Measurements from ENCODE around the gene PLA2G10.
"Not testable (repeated sequence)": the region's sequence is repeated elsewhere in the genome, so short reads cannot be mapped to it uniquely, and the experiment has no call there.

PLA2G10 gene, protein sequence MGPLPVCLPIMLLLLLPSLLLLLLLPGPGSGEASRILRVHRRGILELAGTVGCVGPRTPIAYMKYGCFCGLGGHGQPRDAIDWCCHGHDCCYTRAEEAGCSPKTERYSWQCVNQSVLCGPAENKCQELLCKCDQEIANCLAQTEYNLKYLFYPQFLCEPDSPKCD

DNA sequence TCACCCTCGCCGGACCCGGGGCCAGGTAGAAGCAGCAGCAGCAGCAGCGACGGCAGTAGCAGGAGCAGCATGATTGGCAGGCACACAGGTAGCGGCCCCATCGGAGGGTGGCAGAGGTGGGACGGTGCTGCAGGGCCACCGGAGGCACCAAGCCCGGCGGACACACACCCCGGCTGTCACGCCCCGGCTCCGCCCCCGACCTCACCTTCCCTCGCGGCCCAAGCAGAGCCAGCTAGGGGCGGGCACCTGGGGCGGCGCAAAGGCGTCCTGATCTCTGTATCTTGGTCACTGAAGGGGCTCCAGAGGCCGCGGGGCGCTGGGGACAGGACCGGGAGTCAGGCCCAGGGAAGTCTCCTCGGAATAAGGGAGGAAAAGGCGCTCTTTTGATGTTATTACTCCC lies at the start of gene PLA2G10:
PLA2G10 (minus strand) TSS at position 180 of the 400 bp plus-strand sequence; CDS start at position 101, 79 bp downstream.
- not testable (repeated sequence) for DNase-seq

DNA sequence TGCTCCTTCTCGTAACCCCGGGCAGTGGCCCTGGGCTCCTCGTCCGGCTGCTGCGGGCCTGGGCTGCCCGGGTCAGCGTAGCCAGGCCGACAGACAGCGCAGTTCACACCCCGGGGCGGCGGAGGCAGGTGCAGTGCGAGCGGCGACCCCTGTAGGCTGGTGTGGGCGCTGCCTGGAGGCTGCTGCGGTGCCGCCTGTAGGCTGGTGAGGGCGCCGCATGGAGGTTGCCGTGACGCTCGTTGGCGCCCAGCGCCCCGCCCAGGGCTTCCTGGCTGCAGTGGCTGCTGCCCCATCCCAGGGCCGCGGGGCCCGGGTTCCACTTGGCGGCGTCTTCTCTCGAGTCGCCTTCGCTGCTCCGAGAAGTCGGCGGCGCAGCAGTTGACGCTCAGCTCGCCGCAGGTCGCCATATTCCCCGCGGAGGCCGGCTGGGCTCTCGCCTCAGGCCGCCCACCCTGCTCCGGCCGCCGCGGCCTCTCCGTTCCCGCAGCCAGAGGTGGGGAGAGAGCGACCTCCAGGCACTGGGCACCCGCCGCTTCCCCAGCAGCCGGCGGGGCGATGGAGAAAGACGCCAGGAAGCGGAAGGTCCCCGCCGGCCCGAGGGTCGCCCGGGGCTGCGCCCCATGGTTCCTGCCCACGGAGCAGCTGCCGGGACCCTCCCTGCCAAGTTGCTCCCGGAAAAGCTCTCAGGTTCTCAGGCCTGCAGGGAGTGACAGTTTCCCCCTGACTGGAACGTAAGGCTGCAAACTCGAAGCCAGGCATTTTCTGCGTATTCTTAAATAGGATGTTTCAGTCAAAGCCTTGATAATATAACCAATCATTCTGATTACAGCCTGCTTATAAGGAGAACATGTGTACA lies 48.4 kb upstream of the PLA2G10 start, which contains the start of gene NPIPA2:
NPIPA2 (plus strand) TSS at position 261 of the 856 bp plus-strand sequence. CDS start 5,533 bp downstream, outside the sequence.
- not testable (repeated sequence) for DNase-seq

DNA sequence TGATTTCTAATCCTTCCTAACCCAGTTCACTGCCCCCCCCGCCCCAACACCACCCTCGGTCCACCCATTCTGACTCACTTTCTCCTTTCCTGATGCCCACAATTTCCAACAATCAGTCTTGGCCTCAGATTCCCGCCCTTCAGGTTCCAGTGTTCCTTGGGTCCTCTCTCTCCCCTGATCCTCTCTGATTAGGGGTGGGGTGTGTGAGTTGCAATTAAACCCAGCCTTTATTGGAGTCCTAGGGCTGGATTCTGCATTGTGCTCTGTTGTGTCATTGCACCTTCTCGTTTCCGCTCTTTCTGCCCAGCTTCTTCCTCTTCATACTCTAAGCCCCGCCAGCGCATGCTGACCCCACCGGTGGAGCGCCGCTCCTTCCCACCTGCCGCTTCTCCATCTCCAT lies 47.7 kb upstream of the PLA2G10 start:
- not testable (repeated sequence) for DNase-seq

DNA sequence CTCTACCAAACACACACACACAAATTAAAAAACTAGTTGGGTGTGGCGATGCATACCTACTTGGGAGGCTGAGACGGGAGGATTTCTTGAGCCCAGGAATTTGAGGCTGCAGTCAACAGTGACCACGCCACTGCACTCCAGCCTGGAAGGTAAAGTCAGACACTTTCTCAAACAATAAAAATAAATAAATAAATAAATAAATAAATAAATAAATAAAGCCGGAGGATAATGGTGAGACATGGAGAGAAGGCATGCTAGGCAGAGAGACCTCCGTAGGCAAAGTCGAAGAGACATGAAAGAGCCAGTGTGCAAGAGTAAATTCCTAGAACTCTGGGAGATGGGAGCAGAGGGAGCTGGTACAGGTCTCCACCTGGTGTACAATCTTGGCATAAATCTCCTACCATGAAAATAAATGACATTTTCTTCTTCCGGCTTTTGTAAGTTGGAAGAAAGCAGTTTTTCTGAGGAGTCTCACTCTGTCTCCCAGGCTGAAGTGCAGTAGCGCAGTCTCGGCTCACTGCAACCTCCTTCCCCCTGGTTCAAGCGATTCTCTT lies 46.8 kb upstream of the PLA2G10 start:
- not testable (repeated sequence) for DNase-seq

DNA sequence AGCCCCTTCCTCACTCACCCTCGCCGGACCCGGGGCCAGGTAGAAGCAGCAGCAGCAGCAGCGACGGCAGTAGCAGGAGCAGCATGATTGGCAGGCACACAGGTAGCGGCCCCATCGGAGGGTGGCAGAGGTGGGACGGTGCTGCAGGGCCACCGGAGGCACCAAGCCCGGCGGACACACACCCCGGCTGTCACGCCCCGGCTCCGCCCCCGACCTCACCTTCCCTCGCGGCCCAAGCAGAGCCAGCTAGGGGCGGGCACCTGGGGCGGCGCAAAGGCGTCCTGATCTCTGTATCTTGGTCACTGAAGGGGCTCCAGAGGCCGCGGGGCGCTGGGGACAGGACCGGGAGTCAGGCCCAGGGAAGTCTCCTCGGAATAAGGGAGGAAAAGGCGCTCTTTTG lies 39.1 kb upstream of the PLA2G10 start:
- DNase-seq = not testable (repeated sequence)

DNA sequence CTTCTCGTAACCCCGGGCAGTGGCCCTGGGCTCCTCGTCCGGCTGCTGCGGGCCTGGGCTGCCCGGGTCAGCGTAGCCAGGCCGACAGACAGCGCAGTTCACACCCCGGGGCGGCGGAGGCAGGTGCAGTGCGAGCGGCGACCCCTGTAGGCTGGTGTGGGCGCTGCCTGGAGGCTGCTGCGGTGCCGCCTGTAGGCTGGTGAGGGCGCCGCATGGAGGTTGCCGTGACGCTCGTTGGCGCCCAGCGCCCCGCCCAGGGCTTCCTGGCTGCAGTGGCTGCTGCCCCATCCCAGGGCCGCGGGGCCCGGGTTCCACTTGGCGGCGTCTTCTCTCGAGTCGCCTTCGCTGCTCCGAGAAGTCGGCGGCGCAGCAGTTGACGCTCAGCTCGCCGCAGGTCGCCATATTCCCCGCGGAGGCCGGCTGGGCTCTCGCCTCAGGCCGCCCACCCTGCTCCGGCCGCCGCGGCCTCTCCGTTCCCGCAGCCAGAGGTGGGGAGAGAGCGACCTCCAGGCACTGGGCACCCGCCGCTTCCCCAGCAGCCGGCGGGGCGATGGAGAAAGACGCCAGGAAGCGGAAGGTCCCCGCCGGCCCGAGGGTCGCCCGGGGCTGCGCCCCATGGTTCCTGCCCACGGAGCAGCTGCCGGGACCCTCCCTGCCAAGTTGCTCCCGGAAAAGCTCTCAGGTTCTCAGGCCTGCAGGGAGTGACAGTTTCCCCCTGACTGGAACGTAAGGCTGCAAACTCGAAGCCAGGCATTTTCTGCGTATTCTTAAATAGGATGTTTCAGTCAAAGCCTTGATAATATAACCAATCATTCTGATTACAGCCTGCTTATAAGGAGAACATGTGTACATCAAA lies 9.3 kb upstream of the PLA2G10 start, which contains the start of gene NPIPA3:
NPIPA3 (plus strand) TSS at position 256 of the 856 bp plus-strand sequence. CDS start 5,533 bp downstream, outside the sequence.
- DNase-seq = not testable (repeated sequence)

DNA sequence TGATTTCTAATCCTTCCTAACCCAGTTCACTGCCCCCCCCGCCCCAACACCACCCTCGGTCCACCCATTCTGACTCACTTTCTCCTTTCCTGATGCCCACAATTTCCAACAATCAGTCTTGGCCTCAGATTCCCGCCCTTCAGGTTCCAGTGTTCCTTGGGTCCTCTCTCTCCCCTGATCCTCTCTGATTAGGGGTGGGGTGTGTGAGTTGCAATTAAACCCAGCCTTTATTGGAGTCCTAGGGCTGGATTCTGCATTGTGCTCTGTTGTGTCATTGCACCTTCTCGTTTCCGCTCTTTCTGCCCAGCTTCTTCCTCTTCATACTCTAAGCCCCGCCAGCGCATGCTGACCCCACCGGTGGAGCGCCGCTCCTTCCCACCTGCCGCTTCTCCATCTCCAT lies 8.6 kb upstream of the PLA2G10 start:
- not testable (repeated sequence) for DNase-seq

DNA sequence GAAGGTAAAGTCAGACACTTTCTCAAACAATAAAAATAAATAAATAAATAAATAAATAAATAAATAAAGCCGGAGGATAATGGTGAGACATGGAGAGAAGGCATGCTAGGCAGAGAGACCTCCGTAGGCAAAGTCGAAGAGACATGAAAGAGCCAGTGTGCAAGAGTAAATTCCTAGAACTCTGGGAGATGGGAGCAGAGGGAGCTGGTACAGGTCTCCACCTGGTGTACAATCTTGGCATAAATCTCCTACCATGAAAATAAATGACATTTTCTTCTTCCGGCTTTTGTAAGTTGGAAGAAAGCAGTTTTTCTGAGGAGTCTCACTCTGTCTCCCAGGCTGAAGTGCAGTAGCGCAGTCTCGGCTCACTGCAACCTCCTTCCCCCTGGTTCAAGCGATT lies 7.8 kb upstream of the PLA2G10 start:
- not testable (repeated sequence) for DNase-seq

DNA sequence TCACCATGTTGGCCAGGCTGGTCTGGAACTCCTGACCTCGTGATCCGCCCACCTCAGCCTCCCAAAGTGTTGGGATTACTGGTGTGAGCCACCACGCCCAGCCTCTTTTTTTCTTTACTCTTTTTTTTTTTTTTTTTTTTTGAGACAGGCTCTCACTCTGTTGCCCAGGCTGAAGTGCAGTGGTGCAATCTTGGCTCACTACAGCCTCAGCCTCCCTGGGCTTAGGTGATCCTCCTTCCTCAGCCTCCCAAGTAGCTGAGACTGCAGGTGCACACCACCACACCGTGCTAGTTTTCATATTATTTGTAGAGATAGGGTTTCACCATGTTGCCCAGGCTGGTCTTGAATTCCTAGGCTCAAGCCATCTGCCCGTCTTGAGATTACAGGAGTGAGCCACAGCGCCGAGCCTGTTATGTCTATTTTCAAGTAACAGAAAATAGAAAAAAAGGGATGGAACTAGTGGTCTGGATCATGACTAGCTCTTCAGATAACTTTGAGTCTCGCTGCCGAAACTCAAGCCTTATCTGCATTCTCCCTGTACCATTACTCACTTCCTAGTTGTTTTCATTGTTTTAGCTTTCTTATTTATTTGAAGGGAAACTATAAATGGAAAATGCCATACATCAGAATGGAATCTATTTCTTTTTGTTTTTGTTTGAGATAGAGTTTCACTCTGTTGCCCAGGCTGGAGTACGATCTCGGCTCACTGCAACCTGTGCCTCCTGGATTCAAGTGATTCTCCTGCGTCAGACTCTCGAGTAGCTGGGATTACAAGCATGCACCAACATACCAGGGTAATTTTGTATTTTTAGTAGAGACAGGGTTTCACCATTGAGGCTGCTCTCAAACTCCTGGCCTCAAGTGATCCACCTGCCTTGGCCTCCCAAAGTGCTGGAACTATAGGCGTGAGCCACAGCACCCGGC lies 8.0 kb downstream of the PLA2G10 start:
- not testable (repeated sequence) for DNase-seq

DNA sequence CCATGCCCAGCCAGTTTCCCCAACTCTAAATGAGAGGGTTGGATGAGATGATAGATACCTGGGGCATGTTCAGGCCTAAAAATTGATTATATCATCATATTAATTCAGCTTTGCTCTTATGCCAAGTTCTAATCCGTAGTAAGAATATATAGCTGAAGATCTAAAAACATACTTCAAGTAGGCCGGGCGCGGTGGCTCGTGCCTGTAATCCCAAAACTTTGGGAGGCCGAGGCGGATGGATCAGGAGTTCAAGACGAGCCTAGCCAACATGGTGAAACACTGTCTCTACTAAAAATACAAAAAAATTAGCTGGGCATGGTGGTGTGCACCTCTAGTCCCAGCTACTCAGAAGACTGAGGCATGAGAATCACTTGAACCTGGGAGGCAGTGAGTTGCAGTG lies 12.0 kb downstream of the PLA2G10 start:
- no peak for DNase-seq

DNA sequence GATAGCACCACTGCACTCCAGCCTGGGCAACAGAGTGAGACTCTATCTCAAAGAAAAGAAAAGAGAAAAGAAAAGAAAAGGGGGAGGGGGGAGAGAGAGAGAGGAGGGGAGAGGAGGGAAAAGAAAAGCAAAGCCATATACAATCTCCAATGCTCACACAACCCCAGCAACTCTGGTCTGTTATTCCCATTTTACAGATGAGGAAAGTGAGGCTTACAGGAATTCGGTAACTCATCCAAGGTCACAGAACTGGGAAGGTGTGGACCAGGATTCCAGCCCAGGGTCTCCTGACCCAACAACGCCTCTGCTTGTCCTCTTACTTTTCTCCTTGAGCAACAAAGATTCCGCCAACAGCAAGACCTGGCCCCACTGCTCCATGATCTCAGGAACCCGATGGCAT lies 13.0 kb downstream of the PLA2G10 start:
- no peak for DNase-seq

DNA sequence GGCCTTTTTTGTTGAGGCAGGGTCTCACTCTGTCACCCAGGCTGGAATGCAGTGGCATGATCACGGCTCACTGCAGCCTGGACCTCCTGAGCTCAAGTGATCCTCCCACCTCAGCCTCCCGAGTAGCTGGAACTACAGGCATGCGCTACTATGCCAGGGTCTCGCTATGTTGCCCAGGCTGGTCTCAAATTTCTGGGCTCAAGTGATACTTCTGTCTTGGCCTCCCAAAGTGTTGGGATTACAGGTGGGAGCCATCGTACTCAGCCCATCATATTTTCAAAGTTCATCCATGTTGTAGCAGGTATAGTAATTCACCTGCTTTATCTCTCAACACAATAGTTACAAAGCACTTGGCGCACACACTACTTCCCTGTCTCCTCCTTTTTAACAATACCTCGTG lies 13.7 kb downstream of the PLA2G10 start:
- not testable (repeated sequence) for DNase-seq

DNA sequence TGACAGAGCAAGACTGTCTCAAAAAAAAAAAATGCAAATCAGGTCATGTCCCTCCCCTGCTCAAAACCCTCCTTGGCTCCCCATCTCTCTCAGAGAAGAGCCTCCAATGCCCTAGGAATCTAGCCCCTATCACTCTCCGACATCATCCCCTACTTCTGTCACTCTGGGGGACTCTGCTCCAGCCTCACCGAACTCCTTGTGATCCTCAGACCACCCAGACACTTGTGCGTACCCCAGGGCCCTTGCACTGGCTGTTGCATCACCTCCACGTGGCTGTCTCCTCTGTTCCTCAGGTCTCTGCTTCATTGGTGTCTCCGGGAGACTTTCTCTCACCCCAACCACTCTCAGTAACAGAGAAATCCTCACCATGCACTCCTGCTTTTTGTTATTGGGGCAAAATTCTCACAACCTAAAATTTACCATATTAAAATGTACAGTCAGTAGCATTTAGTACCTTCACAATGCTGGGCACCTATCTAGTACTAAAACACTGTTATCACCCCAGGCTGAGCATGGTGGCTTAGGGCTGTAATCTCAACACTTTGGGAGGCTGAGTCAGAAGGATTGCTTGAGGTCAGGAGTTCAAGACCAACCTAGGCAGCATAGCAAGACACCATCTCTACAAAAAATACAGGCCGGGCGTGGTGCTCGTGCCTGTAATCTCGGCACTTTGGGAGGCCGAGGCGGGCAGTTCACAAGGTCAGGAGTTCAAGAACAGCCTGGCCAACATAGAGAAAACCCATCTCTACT lies 15.2 kb downstream of the PLA2G10 start:
- DNase-seq = no peak

DNA sequence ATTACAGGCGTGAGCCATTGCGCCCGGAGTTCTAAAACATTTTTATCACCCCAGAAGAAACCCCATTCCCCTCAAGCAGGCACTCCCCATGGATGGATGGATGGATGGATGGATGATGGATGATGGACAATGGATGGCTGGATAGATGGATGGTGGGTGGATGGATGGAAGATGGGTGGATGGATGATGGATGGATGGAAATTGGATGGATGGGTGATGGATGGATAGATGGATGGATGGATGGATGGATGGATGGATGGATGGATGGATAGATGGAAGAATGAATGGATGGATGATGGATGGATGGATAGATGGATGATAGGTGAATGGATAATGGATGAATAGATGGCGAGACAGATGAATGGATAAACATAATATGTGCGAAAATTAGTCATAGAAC lies 16.5 kb downstream of the PLA2G10 start:
- no peak for DNase-seq

DNA sequence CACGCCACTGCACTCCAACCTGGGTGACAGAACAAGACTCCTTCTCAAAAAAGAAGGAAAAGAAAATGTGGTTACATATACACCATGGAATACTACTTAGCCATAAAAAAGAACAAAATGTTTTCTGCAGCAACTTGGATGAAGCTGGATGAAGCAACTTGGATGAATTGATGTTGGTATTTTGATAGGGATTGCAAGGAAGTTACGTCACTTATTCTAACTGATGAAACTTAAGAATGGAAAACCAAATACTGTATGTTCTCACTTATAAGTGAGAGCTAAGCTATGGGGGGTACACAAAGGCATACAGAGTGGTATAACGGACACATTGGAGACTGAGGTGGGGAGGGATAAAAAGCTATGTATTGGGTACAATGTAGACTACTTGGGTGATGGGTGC lies 17.5 kb downstream of the PLA2G10 start:
- no peak for DNase-seq

DNA sequence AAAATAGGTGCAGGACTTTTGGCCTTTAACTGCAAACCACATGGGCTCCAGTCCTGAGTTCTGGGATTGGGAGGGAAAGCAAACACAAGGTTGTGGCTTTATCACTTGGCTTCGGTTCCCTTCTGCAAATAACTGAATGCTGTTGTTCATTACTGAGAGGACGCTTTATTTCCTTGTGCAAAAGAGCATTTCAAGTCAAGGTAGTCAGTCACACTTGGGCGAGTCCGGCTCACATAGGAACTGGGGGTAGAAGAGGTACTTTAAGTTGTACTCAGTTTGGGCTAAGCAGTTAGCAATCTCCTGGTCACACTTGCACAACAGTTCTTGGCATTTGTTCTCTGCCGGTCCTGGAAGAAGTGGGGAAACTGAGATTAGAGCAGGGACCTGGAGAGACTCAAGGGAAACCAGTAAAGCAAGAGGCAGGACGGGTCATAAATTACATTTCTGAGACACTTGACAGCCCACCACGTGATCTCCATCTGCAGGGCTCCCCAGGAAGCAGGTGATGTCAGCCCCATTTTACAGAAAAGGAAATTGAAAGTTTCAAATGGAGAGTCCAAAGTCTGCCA lies 21.6 kb downstream of the PLA2G10 start:
- no peak for DNase-seq

DNA sequence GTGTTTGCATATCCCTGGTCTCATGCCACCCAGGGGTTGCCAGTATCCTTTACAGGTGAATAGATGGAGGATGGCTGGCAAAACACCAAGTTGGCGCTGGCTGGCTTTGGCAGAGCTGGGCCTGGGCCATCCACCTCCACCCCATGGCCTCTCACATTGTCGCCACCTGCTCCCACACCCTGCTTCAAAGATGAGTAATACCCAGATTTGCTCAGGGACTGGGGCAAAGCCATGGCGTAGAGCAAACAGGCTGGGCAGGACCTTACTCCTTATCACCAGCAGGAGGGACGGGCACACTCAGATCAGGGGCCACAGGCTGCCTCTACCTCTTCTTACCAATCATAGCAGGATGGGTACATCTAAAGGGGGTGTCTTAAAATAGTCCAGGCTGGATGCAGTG lies 24.3 kb downstream of the PLA2G10 start:
- DNase-seq = peak in 1 of 14 donors; percentile 22

DNA sequence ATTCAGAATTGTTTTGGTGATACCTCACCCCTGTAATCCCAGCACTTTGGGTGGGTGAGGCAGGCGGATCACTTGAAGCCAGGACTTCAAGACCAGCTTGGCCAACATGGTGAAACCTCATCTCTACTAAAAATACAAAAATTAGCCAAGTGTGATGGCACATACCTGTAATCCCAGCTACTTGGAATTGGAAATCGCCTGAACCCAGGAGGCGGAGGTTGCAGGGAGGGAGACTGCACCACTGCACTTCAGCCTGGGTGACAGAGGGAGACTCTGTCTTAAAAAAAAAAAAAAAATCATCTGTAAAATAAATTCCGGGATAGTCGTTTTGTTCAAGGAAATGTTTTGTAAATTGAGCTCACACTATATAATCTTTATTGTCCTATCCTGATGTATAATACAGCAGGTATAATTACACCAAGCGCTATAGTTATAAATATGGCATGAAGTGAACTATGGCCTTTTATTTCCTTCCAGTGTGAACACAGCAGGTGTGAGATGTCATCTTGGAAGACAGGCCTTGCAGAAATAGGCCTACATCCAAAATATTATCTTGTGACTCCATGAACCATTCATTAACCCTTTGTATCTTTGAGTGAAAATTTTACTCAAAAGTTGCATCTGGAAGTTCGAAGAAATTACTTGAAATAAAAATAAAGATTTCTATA lies 25.4 kb downstream of the PLA2G10 start:
- DNase-seq = peak in 1 of 14 donors; percentile 11
